Kidney (tissue), 11 donors: ENCODE measurements around the gene POLR2J3. TPM values are rescaled to one million over a fixed set of nuclear protein-coding genes. Genes with fewer than 3 reads are reported as not detected.
"Not testable (repeated sequence)": the region's sequence is repeated elsewhere in the genome, so short reads cannot be mapped to it uniquely, and the experiment has no call there.

Experiments used
- DNase-seq, 5 donors: peaks; one replicate each; pipeline ENCODE4 v3.0.0-alpha.2; 2013 to 2020
- FAIRE-seq: peaks from 2 replicates; lab custom pipeline; 2012; peaks lifted over from hg19 to GRCh38; lab: Jason Lieb, UNC
- H3K27ac ChIP-seq, 2 donors: one replicate each; pipeline ENCODE4 v1.7.0; 2013; ENCODE audit warnings: low read depth in 2 of 2, low read length in 2 of 2, inconsistent platforms in 1 of 2
- H3K27me3 ChIP-seq: one replicate; pipeline ENCODE4 v1.7.1; 2013; ENCODE audit warnings: low read length, inconsistent platforms; ENCODE audit not compliant: control insufficient read depth, insufficient read depth
- H3K36me3 ChIP-seq, 3 donors: one replicate each; pipeline versions ENCODE4 v1.7.0 to v1.7.1; 2013; ENCODE audit warnings: low read length in 3 of 3, control low read depth in 1 of 3, inconsistent platforms in 1 of 3; ENCODE audit not compliant: insufficient read depth in 3 of 3, control insufficient read depth in 2 of 3
- H3K4me1 ChIP-seq, 3 donors: one replicate each; pipeline versions ENCODE4 v1.7.0 to v1.7.1; 2013; ENCODE audit warnings: low read length in 3 of 3, inconsistent platforms in 1 of 3, low read depth in 1 of 3; ENCODE audit not compliant: control insufficient read depth in 2 of 3, insufficient read depth in 2 of 3
- H3K4me3 ChIP-seq, 3 donors: one replicate each; pipeline versions ENCODE4 v1.7.0 to v1.8.1; 2013; ENCODE audit warnings: low read length in 3 of 3, control low read depth in 1 of 3, inconsistent platforms in 1 of 3
- H3K9ac ChIP-seq, 3 donors: one replicate each; pipeline versions ENCODE4 v1.7.0 to v1.7.1; 2013; ENCODE audit warnings: low read length in 3 of 3, control low read depth in 1 of 3, inconsistent platforms in 1 of 3
- H3K9me3 ChIP-seq, 3 donors: one replicate each; pipeline versions ENCODE4 v1.7.0 to v1.7.1; 2013; ENCODE audit warnings: low read length in 3 of 3, control low read depth in 1 of 3, inconsistent platforms in 1 of 3; ENCODE audit not compliant: control insufficient read depth in 2 of 3, insufficient read depth in 1 of 3
- intact Hi-C: fragments of 100-400 bp; cut with DNase I; formaldehyde crosslinking; loops from one replicate; pipeline ENCODE4 v1.11.1; 2022
- polyA plus RNA-seq: library from polyadenylated mRNA; stranded (reverse); fragments of 350-450 nt; fragmentation: Illumina TruSeq; extraction: RNeasy Lipid Tissue Mini Kit (QIAGEN cat#74804); gene quantifications from one replicate; pipeline ENCODE4 v1.2.3, GENCODE V29; 2014; ENCODE audit warnings: low read depth, low replicate concordance; ENCODE audit not compliant: insufficient read depth
- total RNA-seq: library from RNA; stranded (reverse); fragmentation: NEBNext Ultra II Directional; extraction: Animal tissue kit (Norgen Biotek cat#: 25700); gene quantifications from one replicate; pipeline ENCODE4 v1.2.1, GENCODE V29; 2021
- donor health status: control.
- donor health status: control.
- donor health status: DM: yes; HTN: yes; CAD: no.
- donor health status: Normal renal cell carcinoma (clear cell type).

The POLR2J3 gene
- total and polyA plus RNA-seq, 2 donors from 2014 or later, result 48.0 to 70.8 TPM

GRCh38 chr7:102527822-102528793 is 44.3 kb downstream of the POLR2J3 start:
- DNase-seq, H3K4me3 ChIP-seq, FAIRE-seq, H3K4me1 ChIP-seq, H3K9me3 ChIP-seq, H3K9ac ChIP-seq, intact Hi-C loops, H3K27me3 ChIP-seq, H3K36me3 ChIP-seq, H3K27ac ChIP-seq: not testable (repeated sequence)

- H3K4me1 ChIP-seq, intact Hi-C loops, FAIRE-seq, H3K27ac ChIP-seq, H3K36me3 ChIP-seq, H3K27me3 ChIP-seq, H3K9ac ChIP-seq, H3K4me3 ChIP-seq, H3K9me3 ChIP-seq: not testable (repeated sequence)
- peak in 1 of 5 donors; percentile 19 for DNase-seq
These were observed 45.2 kb downstream of the POLR2J3 start for GRCh38 chr7:102527182-102527581.

GRCh38 chr7:102524803-102525202 is 47.6 kb downstream of the POLR2J3 start:
- H3K9me3 ChIP-seq, FAIRE-seq, H3K27ac ChIP-seq, H3K27me3 ChIP-seq, H3K4me3 ChIP-seq, H3K36me3 ChIP-seq, H3K4me1 ChIP-seq, intact Hi-C loops, H3K9ac ChIP-seq: not testable (repeated sequence)
- peak in 1 of 5 donors; percentile 52 for DNase-seq

GRCh38 chr7:102520797-102521196 is 51.6 kb downstream of the POLR2J3 start:
- FAIRE-seq, H3K4me1 ChIP-seq, intact Hi-C loops, DNase-seq, H3K27ac ChIP-seq, H3K36me3 ChIP-seq, H3K27me3 ChIP-seq, H3K4me3 ChIP-seq, H3K9me3 ChIP-seq, H3K9ac ChIP-seq: not testable (repeated sequence)

GRCh38 chr7:102517550-102518147 is 54.7 kb downstream of the POLR2J3 start, which contains the start of gene RASA4B:
RASA4B (minus strand) TSS chr7:102517777; CDS start chr7:102517710, 67 bp downstream.
- H3K4me1 ChIP-seq, intact Hi-C loops, H3K27me3 ChIP-seq, H3K36me3 ChIP-seq, H3K9ac ChIP-seq, H3K27ac ChIP-seq, H3K9me3 ChIP-seq, H3K4me3 ChIP-seq, FAIRE-seq: not testable (repeated sequence)
- peak in 4 of 5 donors; percentile 6 to 63 (median 10) for DNase-seq

Other genes with a start within 250 kb of the POLR2J3 start
- not detected for gene SPDYE6, start 216.1 kb downstream of the POLR2J3 start, total RNA-seq
- gene SPDYE6, start 216.1 kb downstream of the POLR2J3 start, polyA plus RNA-seq, result not detected
- gene PRKRIP1, start 176.2 kb downstream of the POLR2J3 start, total RNA-seq, result 25.9 TPM
- gene PRKRIP1, start 176.2 kb downstream of the POLR2J3 start, polyA plus RNA-seq, result 20.8 TPM
- 45.6 TPM for gene ORAI2, start 139.0 kb downstream of the POLR2J3 start, total RNA-seq
- 13.8 TPM for gene ORAI2, start 139.0 kb downstream of the POLR2J3 start, polyA plus RNA-seq
- 14.0 TPM for gene ALKBH4, start 107.7 kb downstream of the POLR2J3 start, total RNA-seq
- gene ALKBH4, start 107.7 kb downstream of the POLR2J3 start, polyA plus RNA-seq, result 15.4 TPM
- 14.1 TPM for gene LRWD1, start 107.6 kb downstream of the POLR2J3 start, total RNA-seq
- 14.0 TPM for gene LRWD1, start 107.6 kb downstream of the POLR2J3 start, polyA plus RNA-seq
- 42.0 TPM for gene POLR2J, start 93.7 kb downstream of the POLR2J3 start, total RNA-seq
- gene POLR2J, start 93.7 kb downstream of the POLR2J3 start, polyA plus RNA-seq, result 117 TPM
- 22.5 TPM for gene RASA4B, start 54.8 kb downstream of the POLR2J3 start, total RNA-seq
- gene RASA4B, start 54.8 kb downstream of the POLR2J3 start, polyA plus RNA-seq, result 24.0 TPM
- gene UPK3BL2, start 28.9 kb downstream of the POLR2J3 start, total RNA-seq, result 21.6 TPM
- gene UPK3BL2, start 28.9 kb downstream of the POLR2J3 start, polyA plus RNA-seq, result 6.8 TPM
- 0.50 TPM for gene SPDYE2, start 21.4 kb downstream of the POLR2J3 start, total RNA-seq
- not detected for gene SPDYE2, start 21.4 kb downstream of the POLR2J3 start, polyA plus RNA-seq
- 63.3 TPM for gene RASA4, start 44.2 kb upstream of the POLR2J3 start, total RNA-seq
- gene RASA4, start 44.2 kb upstream of the POLR2J3 start, polyA plus RNA-seq, result 47.0 TPM
- gene UPK3BL1, start 70.2 kb upstream of the POLR2J3 start, total RNA-seq, result 23.9 TPM
- gene UPK3BL1, start 70.2 kb upstream of the POLR2J3 start, polyA plus RNA-seq, result 44.5 TPM
- gene SPDYE2B, start 77.7 kb upstream of the POLR2J3 start, total RNA-seq, result not detected
- gene SPDYE2B, start 77.7 kb upstream of the POLR2J3 start, polyA plus RNA-seq, result not detected
- 10.5 TPM for gene POLR2J2, start 99.1 kb upstream of the POLR2J3 start, total RNA-seq
- 0.62 TPM for gene POLR2J2, start 99.1 kb upstream of the POLR2J3 start, polyA plus RNA-seq
- gene FAM185A, start 176.4 kb upstream of the POLR2J3 start, total RNA-seq, result 10.4 TPM
- 6.5 TPM for gene FAM185A, start 176.4 kb upstream of the POLR2J3 start, polyA plus RNA-seq